GM19238 (cell line): ENCODE data around the gene TRDMT1.

Experiments used
- DNase-seq: peaks from one replicate; pipeline ENCODE4 v3.0.0; 2011; ENCODE audit warnings: low spot score; ENCODE audit not compliant: insufficient read length

The TRDMT1 gene

GRCh38 chr10:17176091-17176490, 25.4 kb downstream of the TRDMT1 start:
- no peak for DNase-seq

GRCh38 chr10:17175551-17175950, 25.9 kb downstream of the TRDMT1 start:
- no peak for DNase-seq

DNA sequence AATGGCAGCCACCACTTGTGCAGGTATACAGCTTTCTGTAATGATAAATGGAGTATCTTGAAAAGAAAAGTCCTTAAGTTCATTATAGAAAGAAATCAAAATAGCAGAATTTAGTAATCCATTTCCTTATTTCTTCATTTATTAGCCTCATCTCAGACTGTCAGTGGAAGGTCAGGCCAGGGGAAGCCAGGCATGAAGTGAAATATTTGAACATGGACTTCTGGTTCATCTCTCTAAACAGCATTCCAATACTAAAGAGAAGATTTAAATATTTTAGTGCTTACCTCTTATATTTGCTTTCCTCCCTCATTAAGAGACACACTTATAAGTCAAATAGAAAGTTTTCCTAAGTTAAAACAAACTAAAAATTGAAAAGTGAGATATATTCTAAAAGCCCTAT, 26.8 kb downstream of the TRDMT1 start:
- DNase-seq: no peak

DNA sequence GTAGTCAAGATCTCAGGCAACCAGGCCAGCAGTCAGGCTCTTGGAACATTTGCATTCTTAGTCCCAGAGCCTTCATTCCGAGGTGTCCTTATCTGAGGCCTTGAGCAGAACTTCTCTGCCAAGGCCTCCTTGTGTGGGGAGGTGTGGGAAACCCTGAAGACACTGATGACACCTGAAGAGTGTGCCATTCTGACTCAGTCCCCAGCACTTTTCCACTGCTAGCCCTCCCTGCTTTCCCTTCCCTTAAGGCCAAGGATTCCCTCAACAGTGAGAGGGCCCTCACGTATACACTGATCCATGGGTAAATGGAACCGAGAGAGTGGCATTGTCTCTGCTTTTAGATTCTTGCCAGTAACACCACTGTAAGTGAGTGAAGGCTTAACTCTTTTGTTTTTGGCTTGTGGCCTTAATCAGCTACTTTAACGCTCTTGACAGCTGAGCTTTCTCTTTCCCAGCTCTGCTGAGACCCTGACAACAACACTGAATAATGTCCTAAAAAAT, 30.3 kb downstream of the TRDMT1 start:
- no peak for DNase-seq

DNA sequence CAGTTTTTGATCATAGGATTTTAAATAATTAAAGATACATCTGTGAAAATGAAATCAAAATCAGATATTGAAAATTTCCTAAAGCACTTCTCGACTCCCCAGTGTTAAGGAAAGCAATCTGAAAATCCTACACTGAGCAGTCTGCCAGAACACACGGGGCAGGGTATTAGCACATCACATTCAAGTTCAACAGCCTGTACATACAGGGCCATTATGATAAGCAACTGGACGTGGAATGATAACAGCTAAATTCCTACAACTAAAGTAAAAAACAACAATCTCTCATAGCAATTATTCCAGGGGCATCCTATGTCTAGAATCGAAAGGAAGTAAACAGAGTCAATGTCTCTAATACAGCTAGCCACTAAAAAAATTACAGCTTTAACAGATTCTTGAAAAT, 31.7 kb downstream of the TRDMT1 start:
- DNase-seq: no peak

DNA sequence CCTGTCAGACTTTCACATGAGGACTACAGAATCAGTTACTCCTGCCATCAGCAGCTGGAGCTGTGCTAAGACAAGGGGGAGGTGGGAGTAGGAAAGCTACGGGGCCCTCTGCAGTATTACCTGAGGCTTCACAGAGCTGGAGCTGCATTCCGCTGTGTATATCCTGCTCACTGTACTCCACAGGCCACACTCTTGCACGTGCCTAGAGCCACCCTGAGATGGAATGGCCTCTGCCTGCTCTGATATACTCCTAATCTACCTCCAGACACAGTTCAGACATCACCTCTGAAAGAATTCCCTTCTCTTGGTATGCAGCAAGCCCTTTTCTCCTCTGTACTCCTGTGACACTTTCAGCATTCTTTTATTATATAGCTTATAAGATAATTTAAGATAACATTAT, 34.8 kb downstream of the TRDMT1 start:
- no peak for DNase-seq

DNA sequence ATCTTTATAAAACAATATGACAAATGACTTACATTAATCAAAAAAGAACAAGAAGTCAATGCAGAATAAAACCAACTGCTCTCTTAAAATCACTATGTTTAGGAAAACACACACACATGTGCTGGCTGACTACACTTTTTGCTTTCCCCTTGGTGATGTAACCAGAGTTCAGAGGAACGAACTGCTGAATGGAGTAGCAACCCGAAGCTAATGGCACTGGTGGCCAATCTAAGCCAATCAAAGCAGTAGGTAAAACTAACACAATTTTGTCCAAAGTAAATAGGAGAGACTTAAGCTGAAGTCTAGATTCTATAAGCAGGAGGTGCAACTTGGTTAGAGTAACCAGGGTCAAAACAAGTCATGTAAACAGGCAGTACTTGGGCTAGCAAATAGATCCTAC, 38.6 kb downstream of the TRDMT1 start:
- DNase-seq: no peak

DNA sequence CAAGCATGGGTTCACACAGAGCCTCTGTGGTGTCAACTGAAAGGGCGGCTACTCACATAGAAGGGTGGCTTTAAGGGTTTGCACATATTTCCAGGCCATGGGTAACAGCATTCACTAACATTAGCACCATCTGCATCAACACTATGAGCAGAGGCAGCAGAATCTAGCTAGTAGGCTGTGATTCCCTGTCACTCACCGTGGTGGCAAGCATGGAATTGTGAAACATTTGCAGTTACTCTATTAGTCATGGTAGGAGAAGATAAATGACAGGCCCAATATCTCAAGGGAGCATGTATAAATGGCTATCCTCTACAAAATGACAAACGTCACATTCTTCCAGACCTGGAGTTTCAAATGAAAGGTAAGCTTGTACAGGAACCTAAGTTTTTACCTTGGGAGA, 39.7 kb downstream of the TRDMT1 start:
- DNase-seq: no peak

DNA sequence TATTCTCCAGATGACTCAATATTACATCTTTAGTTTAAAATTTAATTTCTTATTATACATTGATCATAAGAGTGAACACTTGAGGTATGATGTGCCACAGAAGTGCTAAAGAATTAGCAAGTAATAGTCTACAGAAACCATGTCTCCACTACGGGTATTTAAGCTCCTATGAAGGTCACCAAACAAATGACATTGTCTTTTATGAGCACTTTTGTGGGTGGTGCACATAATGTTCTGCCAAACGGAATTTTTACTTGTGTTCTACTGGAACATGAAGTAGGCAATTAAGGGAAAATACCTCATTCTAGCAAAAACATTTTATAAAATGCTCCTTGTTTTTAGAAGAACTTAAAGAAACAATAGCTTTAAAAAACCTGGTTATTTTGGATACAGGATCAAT, 44.4 kb downstream of the TRDMT1 start:
- no peak for DNase-seq

DNA sequence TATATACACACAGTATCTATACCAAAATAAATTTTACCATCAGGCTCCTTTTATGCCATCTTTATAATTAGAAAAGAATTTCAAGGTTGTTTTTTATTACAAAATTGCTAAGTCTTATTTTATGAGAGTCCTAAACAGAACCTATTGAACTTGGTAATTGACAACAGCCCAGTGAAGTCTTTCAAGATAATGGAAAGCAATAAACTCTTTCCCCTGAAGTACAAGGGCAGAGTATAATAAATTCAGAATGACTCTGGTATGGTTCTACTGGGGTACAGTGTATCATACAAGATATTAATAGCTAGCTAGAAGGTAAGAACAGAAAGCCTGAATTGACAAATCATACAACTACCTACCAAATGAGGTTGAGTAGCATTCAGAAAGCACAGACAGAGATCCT, 45.6 kb downstream of the TRDMT1 start:
- no peak for DNase-seq

GRCh38 chr10:17154116-17154515, 47.4 kb downstream of the TRDMT1 start:
- DNase-seq: no peak

DNA sequence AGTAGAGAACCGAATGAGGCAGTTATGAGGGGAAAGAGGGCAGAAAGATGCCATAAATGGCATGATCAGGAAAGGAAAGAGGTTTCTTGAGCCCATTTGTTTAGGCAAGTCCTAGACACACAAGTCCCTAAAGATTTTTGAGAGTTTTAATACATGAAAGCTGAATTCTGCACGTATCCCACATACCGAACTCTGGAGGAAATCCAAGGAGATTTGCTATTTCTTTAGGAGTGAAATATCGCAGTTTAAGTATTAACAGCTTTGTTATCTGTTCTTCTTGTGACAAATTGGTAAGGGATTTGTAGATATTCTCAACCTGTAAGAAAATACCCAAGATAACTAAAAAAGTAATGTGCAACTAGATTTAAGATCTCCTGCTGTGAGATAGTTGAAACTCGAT, 48.2 kb downstream of the TRDMT1 start:
- no peak for DNase-seq

GRCh38 chr10:17151716-17152115, 49.8 kb downstream of the TRDMT1 start:
- no peak for DNase-seq

- DNase-seq: no peak
Observed at GRCh38 chr10:17147884-17148489, 53.5 kb downstream of the TRDMT1 start.

DNA sequence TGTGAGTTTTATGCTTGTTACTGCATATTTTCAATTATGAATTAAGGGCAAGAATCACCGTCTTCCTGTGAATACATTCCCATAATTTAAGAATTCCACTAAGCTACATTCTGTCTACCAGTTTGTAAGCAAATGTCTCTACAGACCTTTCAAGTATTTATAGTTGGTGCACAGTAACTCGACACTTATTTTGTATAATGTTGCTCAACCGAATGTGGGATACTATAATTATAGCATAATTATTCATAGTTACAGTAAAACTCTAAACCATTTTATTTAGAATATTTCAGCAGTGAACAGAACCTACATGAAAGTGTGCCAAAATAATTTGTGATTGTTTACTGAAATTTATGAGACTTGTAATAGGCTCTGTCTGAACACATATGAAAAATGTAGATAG, 54.6 kb downstream of the TRDMT1 start:
- DNase-seq: no peak

DNA sequence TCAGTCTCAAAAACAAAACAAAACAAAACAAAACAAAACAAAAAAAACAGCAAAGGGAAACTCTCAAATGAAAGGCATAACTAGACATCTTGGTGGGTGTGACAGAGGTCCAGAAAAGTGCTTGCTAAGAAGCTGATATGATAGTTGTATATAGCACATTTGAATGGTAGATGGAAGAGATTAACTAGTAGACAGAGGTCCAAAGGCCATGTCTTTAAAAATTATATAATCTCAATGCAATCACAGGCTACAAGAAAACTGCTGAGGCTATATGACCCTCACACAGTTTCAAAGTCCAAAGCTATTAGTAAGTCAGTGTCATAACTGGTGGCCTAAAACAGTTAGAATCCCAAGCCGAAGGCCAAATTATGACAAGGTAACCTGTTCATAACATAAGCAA, 56.2 kb downstream of the TRDMT1 start:
- no peak for DNase-seq

DNA sequence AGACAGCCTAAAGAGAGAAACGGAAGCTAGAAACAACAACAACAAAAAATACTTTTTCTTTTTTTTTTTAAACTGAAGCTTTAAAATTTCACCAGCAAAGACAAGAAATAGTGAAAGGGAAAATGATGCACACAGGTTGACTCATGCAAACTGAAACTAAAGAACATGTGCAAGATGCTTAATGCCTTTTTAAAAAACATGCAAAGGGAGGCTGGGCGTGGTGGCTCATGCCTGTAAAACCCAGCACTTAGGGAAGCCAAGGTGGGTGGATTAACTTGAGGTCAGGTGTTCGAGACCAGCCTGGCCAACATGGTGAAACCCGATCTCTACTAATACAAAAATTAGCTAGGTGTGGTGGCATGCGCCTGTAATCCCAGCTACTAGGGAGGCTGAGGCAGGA, 56.7 kb downstream of the TRDMT1 start:
- no peak for DNase-seq

- DNase-seq: no peak
Observed at GRCh38 chr10:17144032-17144431, 57.4 kb downstream of the TRDMT1 start.

DNA sequence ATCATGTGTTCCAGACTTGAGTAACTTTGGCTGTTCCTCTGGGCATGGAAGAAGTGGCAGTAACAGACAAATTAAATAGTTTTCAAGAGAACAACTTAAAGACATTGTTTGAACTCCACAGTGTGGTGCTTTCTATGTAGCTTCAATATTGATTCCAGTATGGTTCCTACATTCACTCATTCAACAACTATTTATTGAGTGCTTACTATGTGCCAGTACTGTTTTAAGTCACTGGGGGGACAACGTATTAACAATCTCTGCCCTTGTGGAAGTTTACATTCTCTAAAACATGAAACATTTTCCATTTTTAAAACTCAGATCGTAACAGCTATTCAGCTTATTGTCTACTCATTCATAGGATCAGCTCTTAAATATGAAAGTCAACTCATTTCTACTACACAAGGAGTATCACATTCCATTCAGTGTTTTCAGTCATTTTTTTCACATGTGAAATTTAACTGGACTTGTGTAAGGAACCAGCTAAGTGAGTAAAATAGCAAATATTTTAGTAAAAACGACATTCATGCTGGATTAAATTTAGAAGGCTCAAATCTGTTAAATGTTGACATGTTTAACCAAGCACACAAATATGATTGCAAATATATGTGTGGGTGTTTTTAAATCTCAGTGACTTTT, 58.3 kb downstream of the TRDMT1 start:
- DNase-seq: no peak

- DNase-seq: no peak
Observed at GRCh38 chr10:17141504-17142229, 59.8 kb downstream of the TRDMT1 start.

- DNase-seq: no peak
Observed at GRCh38 chr10:17140386-17140761, 61.1 kb downstream of the TRDMT1 start.

DNA sequence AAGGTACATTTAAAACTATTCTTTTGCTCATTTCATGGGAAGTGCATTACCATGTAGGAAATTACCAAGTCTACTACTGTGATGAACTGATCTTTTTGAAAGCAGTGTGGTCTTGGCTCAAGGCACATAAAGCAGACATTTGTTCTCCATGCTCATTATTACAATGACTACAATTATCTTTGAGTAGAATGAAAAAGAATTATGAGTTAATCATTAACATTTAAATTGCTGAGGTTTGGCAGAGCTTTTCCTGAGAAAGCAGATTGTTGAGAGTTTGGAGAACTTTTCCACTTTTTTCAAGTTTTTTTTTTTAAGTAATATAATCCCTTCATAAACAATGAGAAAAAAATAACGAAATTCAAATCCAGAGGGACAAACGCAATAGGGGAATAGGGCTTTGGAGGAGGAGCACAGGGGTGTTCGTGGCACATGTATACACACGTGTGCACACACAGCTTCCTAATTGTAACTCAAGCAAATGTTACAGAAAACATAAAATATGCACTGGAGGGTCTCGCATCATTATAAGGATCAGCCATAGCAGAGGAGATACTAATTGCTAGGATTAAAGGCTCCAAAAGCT, 62.9 kb downstream of the TRDMT1 start:
- no peak for DNase-seq
